GM23248 (cell line): ENCODE measurements around the gene CFAP92.

Experiments used
- EZH2 ChIP-seq: fragments of 200-600 bp; sonication (generic); IDR thresholded peaks from 2 replicates; pipeline ENCODE4 v1.6.1; 2018; ENCODE audit warnings: antibody characterized with exemption, mild to moderate bottlenecking; ENCODE audit not compliant: insufficient read depth, poor library complexity, severe bottlenecking
- EZH2phosphoT487 ChIP-seq: fragments of 200-600 bp; sonication (generic); IDR thresholded peaks from 2 replicates; pipeline ENCODE4 v1.6.1; 2018; ENCODE audit warnings: antibody characterized with exemption, moderate library complexity, mild to moderate bottlenecking, low read depth; ENCODE audit not compliant: insufficient read depth

GRCh38 chr3:128931046-128931445 lies 62.8 kb downstream of the CFAP92 start:
- TF ChIP-seq EZH2, result no peak
- no peak for TF ChIP-seq EZH2phosphoT487
